ENCODE measurements around the gene RIC3.

The RIC3 gene

GRCh38 chr11:8092587-8093424 lies 76.0 kb downstream of the RIC3 start:
- no peak overlapping the region for H3K27ac ChIP-seq
- peak; percentile 72 for DNase-seq (ENCODE audit: low spot score)
- H3K4me3 ChIP-seq = no peak overlapping the region
- TF ChIP-seq CTCF (IDR thresholded peaks at IDR 0.05) = no peak

DNA sequence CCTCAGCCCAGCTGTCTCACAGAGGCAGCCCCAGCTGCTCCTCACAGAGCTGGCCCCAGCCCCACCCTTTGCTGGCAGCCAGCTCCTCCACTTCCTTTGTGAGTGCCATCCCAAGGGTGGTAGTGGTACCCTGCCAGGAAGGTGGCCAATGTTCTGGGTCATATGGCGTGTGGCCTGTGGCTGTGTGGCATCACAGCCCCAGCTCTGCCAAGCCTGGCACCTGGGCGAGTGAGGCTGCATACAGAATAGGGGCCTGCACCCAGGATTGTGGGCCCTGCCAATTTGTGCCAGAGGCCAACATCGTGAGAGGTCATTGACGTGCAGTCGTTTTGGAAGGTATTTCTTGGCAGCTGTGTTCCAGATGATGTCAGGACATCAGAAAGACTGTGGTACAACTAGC lies 77.1 kb downstream of the RIC3 start:
- TF ChIP-seq CTCF (IDR thresholded peaks at IDR 0.05) = no peak
- no peak overlapping the region for H3K27ac ChIP-seq
- no peak for DNase-seq (ENCODE audit: low spot score)
- no peak overlapping the region for H3K4me3 ChIP-seq

DNA sequence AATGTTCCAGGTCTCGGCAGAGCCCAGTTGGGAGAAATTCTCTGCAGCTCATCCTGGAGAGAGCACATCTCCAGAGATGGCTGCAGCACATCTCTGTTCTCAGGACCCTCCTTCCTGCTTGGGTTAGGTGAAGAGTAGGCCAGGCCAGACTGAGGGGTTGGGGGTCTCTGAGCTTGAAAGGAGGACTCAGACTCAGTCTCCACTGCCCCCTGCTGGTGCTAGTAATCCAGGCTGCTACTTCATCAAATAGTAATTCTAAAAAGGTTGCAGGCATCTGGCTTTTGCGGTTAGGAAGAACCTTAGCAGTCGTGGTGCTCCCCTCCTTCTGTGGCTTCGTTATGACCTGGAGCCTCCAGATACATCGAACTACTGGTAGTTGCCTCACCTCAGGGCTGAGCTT lies 78.1 kb downstream of the RIC3 start:
- no peak for DNase-seq (ENCODE audit: low spot score)
- H3K27ac ChIP-seq = no peak overlapping the region
- TF ChIP-seq CTCF (IDR thresholded peaks at IDR 0.05) = peak; percentile 31
- H3K4me3 ChIP-seq = no peak overlapping the region

- TF ChIP-seq CTCF (IDR thresholded peaks at IDR 0.05) = no peak
- H3K27ac ChIP-seq = no peak overlapping the region
- no peak overlapping the region for H3K4me3 ChIP-seq
- DNase-seq (ENCODE audit: low spot score) = no peak
Observed at GRCh38 chr11:8089791-8090510, 78.9 kb downstream of the RIC3 start.

GRCh38 chr11:8087756-8088155 lies 81.1 kb downstream of the RIC3 start:
- Histone ChIP-seq H3K4me3 (no peak overlapping the region), H3K27ac (no peak overlapping the region)
- DNase-seq (ENCODE audit: low spot score) = no peak
- TF ChIP-seq CTCF (IDR thresholded peaks at IDR 0.05) = no peak

- no peak for TF ChIP-seq CTCF (IDR thresholded peaks at IDR 0.05)
- Histone ChIP-seq H3K27ac (no peak overlapping the region), H3K4me3 (no peak overlapping the region)
- DNase-seq (ENCODE audit: low spot score) = no peak
Observed at GRCh38 chr11:8087185-8087584, 81.6 kb downstream of the RIC3 start.

DNA sequence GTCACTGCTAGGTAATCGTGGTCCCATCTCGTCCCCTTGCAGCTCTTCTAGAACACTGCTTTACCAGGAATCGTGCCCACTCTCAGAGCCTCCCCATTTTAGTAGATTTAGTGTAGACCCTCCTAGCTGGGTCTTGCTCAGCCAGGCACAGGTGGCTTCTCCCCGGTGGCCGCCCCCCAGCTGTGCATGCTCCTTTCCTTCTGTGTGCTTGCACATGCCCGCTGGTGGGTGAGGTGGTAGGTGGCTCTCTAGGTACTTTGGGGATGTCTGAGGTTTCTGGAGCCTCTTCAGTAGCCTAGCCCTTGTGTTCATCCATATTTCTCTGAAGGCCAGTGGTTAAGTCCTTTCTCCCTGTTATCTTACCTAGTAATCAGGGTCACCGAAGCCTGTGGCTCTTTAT lies 82.3 kb downstream of the RIC3 start:
- no peak overlapping the region for H3K4me3 ChIP-seq
- no peak for TF ChIP-seq CTCF (IDR thresholded peaks at IDR 0.05)
- no peak overlapping the region for H3K27ac ChIP-seq
- no peak for DNase-seq (ENCODE audit: low spot score)

Data from coronary artery (tissue), 2 donors.